ENCODE data around the gene OSGIN1.

Gene OSGIN1, protein sequence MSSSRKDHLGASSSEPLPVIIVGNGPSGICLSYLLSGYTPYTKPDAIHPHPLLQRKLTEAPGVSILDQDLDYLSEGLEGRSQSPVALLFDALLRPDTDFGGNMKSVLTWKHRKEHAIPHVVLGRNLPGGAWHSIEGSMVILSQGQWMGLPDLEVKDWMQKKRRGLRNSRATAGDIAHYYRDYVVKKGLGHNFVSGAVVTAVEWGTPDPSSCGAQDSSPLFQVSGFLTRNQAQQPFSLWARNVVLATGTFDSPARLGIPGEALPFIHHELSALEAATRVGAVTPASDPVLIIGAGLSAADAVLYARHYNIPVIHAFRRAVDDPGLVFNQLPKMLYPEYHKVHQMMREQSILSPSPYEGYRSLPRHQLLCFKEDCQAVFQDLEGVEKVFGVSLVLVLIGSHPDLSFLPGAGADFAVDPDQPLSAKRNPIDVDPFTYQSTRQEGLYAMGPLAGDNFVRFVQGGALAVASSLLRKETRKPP

GRCh38 chr16:83952940-83953795 lies at the start of gene OSGIN1:
TSS of gene OSGIN1 (plus strand) at chr16:83953240. CDS start at chr16:83957672, 4,432 bp downstream.
- DNase-seq: peak; percentile 87 to 91

GRCh38 chr16:83903751-83904150 lies 49.3 kb upstream of the OSGIN1 start:
- DNase-seq: no peak

GRCh38 chr16:83906683-83907082 lies 46.4 kb upstream of the OSGIN1 start:
- DNase-seq: no peak

DNA sequence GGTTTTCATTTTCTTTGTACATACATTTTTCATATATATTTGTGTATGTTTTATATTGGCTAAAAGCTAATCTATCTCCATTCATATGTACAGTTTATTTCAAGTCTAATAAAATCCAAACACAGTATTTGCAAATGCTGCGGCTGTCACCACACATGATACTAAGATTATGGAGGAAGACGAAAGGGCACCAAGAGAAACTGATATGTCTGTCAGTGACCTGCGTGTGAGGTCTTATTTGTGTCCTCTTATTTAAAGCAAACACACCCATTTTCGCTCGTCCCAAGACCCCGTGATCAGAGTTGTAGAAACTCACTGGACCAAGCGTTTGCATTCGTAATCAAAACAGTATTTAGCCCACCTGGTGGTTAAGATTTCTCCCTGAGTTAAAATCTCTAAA lies 45.9 kb upstream of the OSGIN1 start:
- DNase-seq: no peak

DNA sequence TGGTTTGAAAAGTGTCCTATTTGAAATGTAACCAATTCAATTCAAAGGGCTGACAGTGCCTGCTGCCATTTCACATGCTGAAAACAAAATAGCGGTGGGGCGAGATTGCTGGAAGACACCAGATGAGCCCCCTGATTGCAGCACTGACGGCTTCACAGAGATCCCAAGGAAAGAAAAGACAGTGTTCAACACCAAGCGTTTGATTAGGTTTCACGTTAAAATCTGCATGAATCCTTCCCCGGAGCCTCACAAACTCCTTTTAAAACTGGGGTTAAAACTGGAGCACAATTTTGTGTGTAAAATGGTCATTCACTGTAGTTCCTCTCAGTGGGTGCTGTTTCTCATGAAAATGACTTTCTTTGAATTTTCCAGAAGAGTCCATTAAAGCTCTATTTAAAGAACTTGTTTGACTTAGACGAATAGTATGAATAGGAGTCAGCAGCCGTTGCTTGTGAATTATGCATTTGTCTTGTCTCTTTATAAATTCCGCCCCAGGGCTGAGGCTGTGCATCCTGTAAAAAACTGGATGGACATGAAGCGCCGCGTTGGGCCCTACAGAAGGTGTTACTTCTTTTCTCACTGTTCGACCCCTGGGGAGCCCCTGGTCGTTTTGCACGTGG lies 45.3 kb upstream of the OSGIN1 start:
- DNase-seq: no peak

GRCh38 chr16:83908798-83909197 lies 44.2 kb upstream of the OSGIN1 start:
- DNase-seq: no peak

DNA sequence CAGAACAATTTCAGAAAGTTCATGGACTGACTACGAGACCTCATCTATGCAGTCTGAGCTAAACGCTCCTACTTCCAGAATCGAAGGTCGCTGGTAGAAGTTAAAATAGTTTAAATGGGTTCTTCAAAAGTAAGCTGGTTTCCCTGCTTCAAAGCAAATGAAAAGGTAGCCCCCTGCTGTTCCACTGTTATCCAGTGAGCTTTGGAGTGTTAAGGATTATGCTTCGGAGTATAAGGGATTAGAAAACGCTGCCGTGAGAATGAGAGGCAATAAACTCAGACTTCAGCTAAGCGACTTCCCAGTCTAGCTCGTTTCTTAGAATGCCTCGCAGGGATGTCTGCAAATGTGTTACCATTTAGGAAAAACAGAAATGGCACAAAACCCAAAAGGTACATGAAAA lies 41.8 kb upstream of the OSGIN1 start:
- no peak for DNase-seq

DNA sequence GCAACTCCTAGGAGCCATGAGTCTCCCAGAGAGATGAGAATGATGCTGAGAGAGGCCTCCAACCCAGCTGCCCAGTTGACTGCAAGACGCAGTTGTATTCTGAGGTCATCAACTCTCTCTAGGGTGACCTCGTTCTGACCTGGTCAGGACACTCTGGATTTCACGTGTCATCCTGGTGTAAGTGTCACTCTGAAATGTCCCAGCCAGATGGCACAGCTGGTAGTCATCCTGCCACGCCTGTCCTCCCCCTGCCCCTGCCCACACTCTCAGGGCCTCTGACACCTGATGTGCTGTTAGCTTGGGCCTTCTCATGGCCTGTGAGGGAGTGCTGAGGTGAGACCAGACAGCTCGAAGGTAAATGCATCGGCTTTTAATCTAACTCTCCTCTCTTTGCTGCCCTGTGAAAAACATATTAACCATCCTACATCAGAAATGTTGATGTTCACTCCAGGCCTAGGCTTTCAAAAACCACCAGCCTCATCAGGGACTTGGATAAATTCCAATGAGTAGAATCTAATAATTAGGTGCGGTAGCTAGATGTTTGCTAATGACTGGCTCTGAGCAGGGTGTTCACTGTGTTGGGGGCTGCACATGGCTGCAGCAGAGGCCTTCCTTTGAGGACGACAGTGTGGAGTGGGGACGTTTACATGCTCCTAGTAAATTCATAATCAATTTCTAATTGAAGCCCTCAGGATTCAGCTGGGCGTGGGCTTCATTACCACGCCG lies 40.4 kb upstream of the OSGIN1 start:
- DNase-seq: no peak

GRCh38 chr16:83913245-83913633 lies 39.8 kb upstream of the OSGIN1 start:
- DNase-seq: no peak

DNA sequence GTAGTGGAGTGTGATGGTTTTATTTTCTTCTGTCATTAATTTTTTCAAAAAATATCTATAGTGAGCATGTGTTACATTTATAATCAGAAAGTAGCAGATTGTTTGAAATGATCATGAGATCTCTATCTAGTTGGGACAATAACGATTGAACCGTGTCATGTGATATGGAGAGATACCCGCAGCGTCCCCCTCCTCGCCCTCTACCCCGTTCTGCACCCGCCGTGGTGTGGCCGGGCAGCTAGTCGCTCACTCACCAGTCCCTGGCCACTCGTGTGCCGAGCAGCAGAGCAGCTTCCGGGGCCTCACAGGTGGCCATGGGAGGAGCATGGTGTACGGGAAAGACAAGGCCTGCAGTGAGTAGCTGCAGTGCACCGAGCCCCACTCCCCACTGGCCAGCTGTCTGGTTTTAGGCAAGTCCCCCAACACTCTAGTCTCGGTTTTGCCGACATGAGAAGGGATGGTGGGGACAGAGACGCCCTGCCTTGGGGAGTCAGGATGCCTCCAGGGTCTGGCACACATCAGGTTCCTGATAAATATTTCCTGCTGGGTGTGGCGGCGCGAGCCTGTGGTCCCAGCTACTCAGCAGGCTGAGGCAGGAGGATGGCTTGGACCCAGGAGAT lies 38.8 kb upstream of the OSGIN1 start:
- no peak for DNase-seq

DNA sequence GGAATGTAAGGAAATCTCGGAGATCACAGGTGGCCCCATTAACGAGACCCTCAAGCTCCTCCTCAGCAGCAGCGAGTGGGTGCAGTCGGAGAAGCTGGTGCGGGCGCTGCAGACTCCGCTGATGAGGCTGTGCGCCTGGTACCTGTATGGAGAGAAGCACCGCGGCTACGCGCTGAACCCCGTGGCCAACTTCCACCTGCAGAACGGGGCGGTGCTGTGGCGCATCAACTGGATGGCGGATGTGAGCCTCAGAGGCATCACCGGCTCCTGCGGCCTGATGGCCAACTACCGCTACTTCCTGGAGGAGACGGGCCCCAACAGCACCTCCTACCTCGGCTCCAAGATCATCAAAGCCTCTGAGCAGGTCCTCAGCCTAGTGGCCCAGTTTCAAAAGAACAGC lies 38.0 kb upstream of the OSGIN1 start:
- no peak for DNase-seq

DNA sequence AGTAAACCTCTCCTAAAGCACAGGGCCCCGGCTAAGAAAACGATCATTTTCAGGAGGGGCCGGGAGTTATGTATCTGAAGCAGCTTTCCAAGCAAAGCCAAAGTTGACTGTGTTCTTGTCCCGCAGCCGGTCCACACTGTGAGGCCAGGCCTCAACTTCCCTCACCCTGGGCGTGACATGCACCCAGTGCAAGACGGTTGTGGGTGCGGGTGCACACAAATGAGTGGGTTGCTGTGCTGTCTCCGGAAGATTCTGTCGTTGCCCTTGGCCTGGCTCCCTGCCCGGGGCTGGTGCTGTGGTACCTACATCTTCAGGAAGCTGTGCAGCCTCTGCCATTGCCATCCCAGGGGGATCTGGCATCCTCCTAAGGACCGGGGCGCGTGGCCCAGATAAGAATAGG lies 37.5 kb upstream of the OSGIN1 start:
- DNase-seq: no peak

DNA sequence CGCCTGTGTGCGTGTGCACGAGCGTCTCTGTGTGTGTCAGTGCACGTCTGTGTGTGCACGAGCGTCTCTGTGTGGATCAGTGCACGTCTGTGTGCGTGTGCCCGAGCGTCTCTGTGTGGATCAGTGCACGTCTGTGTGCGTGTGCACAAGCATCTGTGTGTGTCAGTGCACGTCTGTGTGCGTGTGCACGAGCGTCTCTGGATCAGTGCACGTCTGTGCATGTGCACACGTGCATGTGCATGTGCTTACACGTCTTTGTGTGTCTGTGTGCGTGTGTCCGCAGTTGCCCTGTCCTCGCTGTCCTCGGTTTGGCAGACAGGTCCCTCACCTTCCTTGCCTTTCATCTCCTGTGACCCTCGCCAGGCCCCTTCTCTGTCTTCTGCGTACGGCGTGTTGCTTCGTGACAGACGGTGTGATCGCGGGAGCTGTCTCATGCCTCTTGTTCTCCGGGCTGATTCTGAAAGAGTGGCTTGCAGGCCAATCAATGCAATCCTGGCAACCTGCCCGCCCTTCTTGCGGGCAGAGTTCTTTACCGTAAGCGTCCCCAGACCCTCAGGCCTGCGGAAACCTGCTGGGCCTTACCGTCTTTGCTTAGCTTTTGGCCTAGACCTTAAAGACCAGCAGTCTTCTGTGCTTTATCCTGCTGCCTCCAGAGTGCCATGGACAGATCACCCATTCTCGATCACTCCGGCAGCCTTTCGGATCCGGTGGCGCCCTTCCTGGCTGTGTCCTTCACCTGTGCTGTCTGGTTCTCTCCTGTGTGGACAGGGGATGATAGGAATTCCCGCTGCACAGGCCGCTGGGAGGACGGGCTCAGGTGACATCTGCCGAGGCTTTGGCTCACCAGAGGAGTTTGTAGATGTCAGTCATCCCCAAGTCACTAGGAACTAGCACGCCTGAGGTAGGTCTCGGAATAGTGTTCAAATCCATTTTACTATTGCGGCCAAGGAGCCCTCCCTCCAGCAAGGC lies 35.6 kb upstream of the OSGIN1 start:
- DNase-seq: no peak

DNA sequence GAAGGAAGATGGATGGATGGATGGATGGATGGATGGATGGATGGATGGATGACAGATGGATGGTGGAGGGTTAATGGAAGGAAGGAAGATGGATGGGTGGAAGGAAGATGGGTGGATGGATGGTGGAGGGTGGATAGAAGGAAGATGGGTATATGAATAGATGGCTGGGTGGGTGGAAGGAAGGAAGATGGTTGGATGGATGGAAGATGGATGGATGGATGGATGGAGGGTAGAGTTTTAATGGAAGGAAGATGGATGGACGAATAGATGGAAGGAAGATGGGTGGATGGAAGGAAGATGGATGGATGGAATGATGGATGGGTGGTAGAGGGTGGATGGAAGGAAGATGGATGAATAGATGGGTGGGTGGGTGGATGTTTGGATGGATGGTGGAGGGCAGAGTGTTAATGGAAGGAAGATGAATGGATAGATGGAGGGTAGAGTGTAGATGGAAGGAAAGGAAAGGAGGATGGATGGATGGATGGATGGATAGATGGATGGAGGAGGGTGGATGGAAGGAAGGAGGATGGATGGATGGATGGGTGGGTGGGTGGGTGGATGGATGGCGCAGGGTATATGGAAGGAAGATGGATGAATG lies 32.0 kb upstream of the OSGIN1 start:
- no peak for DNase-seq

GRCh38 chr16:83923581-83924365 lies 29.3 kb upstream of the OSGIN1 start:
- DNase-seq: no peak

DNA sequence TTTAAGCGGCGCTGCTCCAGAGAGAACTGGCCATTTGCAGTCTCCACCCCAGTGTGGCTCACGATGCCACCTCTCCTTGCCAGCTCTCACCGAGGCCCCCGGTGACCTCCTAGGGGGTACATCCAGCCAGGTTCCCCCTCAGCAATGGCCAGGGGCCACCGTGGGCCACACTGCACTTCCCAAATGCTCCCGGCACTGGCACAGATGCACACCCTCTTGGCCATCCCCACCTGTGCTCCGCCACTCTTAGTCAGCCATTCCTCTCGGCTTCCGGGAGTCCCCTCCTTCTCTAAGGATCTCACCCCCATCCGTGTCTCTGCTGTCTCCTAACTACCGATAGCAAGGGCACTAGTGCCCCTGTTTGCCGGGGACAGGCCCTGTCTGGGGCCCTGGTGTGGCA lies 28.4 kb upstream of the OSGIN1 start:
- DNase-seq: no peak

DNA sequence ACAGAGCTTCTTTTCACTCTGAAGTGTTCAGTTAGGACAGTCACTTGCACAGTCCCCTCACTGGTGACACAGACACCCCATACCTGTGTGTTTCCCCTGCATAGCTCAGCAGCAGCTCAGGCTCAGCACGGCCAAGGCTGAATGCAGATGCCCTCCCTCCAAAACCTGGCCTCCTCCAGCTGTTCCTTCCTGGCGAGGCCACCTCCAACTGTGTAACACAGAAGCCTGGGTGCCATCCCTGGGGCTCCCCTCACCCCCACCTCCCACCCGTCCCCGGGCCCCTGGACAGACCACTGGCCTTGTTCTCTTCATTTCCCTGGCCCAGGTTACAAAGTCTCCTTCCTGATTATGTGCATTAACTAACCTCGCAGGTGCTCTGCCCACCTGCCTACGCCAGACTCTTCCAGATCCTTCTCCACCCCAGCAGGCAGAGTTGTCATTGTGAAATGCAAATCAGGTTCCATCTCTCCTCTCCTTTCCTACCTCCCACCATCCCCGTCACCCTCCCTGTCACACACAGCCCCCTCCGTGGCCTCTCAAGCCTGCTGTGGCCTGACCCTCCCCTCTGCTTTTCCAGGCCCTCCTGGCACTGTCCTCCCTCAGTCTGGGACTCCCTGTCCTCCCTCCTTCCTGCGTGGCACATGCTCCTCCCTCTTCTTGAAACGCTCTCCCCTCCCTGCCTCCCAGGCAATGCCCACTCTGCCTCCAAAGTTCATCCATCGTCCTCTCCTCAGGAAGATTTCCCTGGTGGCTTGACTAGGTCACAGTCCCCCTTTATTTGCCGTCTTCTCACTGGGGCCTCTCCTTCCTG lies 27.7 kb upstream of the OSGIN1 start:
- DNase-seq: no peak

DNA sequence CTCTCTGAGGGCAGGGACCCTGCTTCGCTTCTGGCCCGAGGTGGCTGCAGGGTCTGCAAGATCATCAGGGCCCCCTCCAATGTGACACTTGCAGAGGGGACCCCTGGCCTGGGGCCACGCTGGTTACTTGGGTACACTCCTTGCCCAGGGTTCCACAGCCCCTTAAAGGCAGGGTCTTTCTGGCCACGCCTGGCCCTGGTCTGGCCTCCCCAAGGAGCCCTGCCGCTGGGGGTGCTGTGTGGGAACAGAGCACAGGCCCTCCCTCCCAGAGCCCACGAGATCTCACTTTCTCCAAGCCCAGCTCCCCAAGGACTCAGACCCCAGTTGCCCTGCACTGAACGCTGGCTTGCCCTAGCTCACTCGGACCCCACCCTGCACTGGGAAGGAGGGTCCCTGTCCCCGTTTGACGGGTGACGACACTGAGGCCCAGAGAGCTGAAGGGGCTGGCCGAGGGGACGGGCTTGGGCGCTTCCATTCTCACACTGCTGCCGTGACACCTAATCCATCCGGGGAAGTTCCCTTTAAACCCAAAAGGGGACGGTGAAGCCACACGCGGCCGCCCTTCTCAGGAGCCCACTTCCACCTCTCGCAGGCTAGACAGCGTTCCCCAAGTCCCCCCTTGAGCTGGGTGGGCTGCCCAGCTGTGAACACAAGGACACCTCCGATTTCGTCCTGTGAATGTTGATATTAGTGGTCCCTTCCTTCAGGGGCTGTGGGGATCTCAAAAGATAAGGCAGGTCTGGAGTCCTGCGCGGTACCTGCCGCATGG lies 26.9 kb upstream of the OSGIN1 start:
- no peak for DNase-seq
